Heart left ventricle (tissue), 13 donors: ENCODE measurements around the gene PRIMA1.

Experiments used
- POLR2A ChIP-seq, 2 donors: fragments of 450-650 bp; IDR thresholded peaks; one replicate each; pipeline ENCODE4 v1.6.1; 2017; ENCODE audit warnings: antibody characterized with exemption in 2 of 2, mild to moderate bottlenecking in 2 of 2, moderate library complexity in 2 of 2
- TF ChIP-seq, protein P1 (sequence below), 12 donors: fragments of 200-600 bp; sonication (generic) in 4 of 12; IDR thresholded peaks; one replicate each; pipeline versions ENCODE4 v1.5.0 to v1.8.0; 2018 to 2022; ENCODE audit warnings: antibody characterized with exemption in 12 of 12, mild to moderate bottlenecking in 5 of 12
- donor health status: ischemic (EF 13 %, LVEDD 7.1; RV severe dilation, severe dysfunction).
- donor health status: DM: no; HTN: yes; CAD: no.
- donor health status: DM: no; HTN: no; CAD: no.
- donor health status: ischemic (EF 25% LVEDD 6.9; RV normal size, moderate dysfunction).
- donor health status: ischemic (EF 25% LVEDD 5.7; RV mildly dilated, moderate dysfunction).
- donor health status: ischemic (EF 35%, LVEDD 5.7; RV mildly dilated, moderate dysfunction).
- donor health status: nonischemic (EF 11% LVEDD 7.7; RV severe dilation, severe dysfunction).
- donor health status: DM: yes; HTN: yes; CAD: no.
- donor health status: PGD.
- donor health status: ischemic (EF 29% LVEDD 5.4; RV normal size, mild dysfunction).
- donor health status: nonischemic (EF 23%, LVEDD 6.1; RV moderate dilation, normal function).

- TF ChIP-seq, protein P1, sequence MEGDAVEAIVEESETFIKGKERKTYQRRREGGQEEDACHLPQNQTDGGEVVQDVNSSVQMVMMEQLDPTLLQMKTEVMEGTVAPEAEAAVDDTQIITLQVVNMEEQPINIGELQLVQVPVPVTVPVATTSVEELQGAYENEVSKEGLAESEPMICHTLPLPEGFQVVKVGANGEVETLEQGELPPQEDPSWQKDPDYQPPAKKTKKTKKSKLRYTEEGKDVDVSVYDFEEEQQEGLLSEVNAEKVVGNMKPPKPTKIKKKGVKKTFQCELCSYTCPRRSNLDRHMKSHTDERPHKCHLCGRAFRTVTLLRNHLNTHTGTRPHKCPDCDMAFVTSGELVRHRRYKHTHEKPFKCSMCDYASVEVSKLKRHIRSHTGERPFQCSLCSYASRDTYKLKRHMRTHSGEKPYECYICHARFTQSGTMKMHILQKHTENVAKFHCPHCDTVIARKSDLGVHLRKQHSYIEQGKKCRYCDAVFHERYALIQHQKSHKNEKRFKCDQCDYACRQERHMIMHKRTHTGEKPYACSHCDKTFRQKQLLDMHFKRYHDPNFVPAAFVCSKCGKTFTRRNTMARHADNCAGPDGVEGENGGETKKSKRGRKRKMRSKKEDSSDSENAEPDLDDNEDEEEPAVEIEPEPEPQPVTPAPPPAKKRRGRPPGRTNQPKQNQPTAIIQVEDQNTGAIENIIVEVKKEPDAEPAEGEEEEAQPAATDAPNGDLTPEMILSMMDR (IDR thresholded peaks at IDR 0.05): no peak
- TF ChIP-seq POLR2A (IDR thresholded peaks at IDR 0.05): no peak
Observed at GRCh38 chr14:93706360-93706955, 81.8 kb downstream of the PRIMA1 start.
